A549 (cell line): ENCODE results near the gene TMEM218. TPM values are rescaled to one million over a fixed set of nuclear protein-coding genes. Genes with fewer than 3 reads are reported as not detected.

Source experiments
- ATAC-seq, 2 experiments: fragments of 200-7000 bp in 1 of 2; fragments of >200 bp in 1 of 2; cut with Nextera tagmentation in 1 of 2; cut with Tn5 transposase in 1 of 2; 3 replicates each; pipeline versions ENCODE4 v1.8.0 to v1.9.1; 2018 to 2020; ENCODE audit warnings: mild to moderate bottlenecking in 1 of 2, moderate library complexity in 1 of 2
- CTCF ChIA-PET: fragments of 300-600 bp; sonication (Branson Sonifier 250); formaldehyde crosslinking; extraction: SDS; loops from one replicate; lab custom pipeline; 2021; ENCODE audit warnings: antibody characterized with exemption, inconsistent platforms; lab: Yijun Ruan, JAX
- POLR2A ChIA-PET: fragments of 350-600 bp; formaldehyde crosslinking; extraction: SDS; loops from one replicate; lab custom pipeline; 2021; ENCODE audit warnings: antibody characterized with exemption, inconsistent platforms; lab: Yijun Ruan, JAX
- DNase-seq, 2 experiments: peaks; one replicate each; pipeline versions ENCODE4 v3.0.0 to v3.0.0-alpha.2; 2011 to 2016; ENCODE audit warnings: low read depth in 1 of 2, low spot score in 1 of 2
- FAIRE-seq: peaks from 2 replicates; lab custom pipeline; 2011; peaks lifted over from hg19 to GRCh38; lab: Jason Lieb, UNC
- H3K27ac ChIP-seq, 2 experiments: fragments of >200 bp; sonication (Bioruptor Twin); formaldehyde crosslinking; 3 replicates each; pipeline ENCODE4 v1.5.1; 2016 to 2017
- H3K4me1 ChIP-seq: fragments of >200 bp; sonication (Bioruptor Twin); formaldehyde crosslinking; 3 replicates; pipeline ENCODE4 v1.6.1; 2016
- H3K4me2 ChIP-seq: fragments of >200 bp; sonication (Bioruptor Twin); formaldehyde crosslinking; 3 replicates; pipeline ENCODE4 v1.6.1; 2016
- H3K4me3 ChIP-seq: fragments of >200 bp; sonication (Bioruptor Twin); formaldehyde crosslinking; 3 replicates; pipeline ENCODE4 v1.5.1; 2016
- H3K9me3 ChIP-seq: fragments of >200 bp; sonication (Bioruptor Twin); formaldehyde crosslinking; 3 replicates; pipeline ENCODE4 v1.6.1; 2016
- ATOH8 ChIP-seq: fragments of 250-450 bp; sonication (Bioruptor Pico); IDR thresholded peaks from 2 replicates; pipeline ENCODE4 v1.5.0; 2020; ENCODE audit warnings: low read depth, mild to moderate bottlenecking, moderate library complexity
- CBX2 ChIP-seq: fragments of 200-600 bp; sonication (generic); IDR thresholded peaks from 2 replicates; pipeline ENCODE4 v1.6.1; 2016; ENCODE audit warnings: low read depth, mild to moderate bottlenecking, borderline replicate concordance
- CBX8 ChIP-seq: fragments of 200-600 bp; sonication (generic); IDR thresholded peaks from 2 replicates; pipeline ENCODE4 v1.6.1; 2016
- CHD2 ChIP-seq: fragments of 150-350 bp; IDR thresholded peaks from 2 replicates; pipeline ENCODE4 v1.6.1; 2014; ENCODE audit warnings: low read length; ENCODE audit not compliant: partially characterized antibody
- CTCF ChIP-seq: fragments of >200 bp; sonication (Bioruptor Twin); formaldehyde crosslinking; IDR thresholded peaks from 3 replicates; pipeline ENCODE4 v1.5.1; 2016
- E2F6 ChIP-seq: IDR thresholded peaks from 2 replicates; pipeline ENCODE4 v1.6.1; 2012; ENCODE audit warnings: low read depth, borderline replicate concordance
- EHF ChIP-seq: fragments of 250-450 bp; sonication (Bioruptor Pico); IDR thresholded peaks from 2 replicates; pipeline ENCODE4 v1.5.0; 2020; ENCODE audit warnings: mild to moderate bottlenecking
- FOSB ChIP-seq: fragments of 250-450 bp; sonication (Bioruptor Pico); IDR thresholded peaks from 2 replicates; pipeline ENCODE4 v1.5.0; 2020; ENCODE audit warnings: mild to moderate bottlenecking, moderate library complexity
- FOXS1 ChIP-seq: fragments of 250-450 bp; sonication (Bioruptor Pico); IDR thresholded peaks from 2 replicates; pipeline ENCODE4 v1.5.0; 2020; ENCODE audit warnings: mild to moderate bottlenecking, moderate library complexity
- HEYL ChIP-seq: fragments of 250-450 bp; sonication (Bioruptor Pico); IDR thresholded peaks from 2 replicates; pipeline ENCODE4 v1.8.0; 2021; ENCODE audit warnings: mild to moderate bottlenecking, moderate library complexity
- HOXA7 ChIP-seq: fragments of 250-450 bp; sonication (Bioruptor Pico); IDR thresholded peaks from 2 replicates; pipeline ENCODE4 v1.5.0; 2020; ENCODE audit warnings: mild to moderate bottlenecking, moderate library complexity
- HOXB5 ChIP-seq: fragments of 250-450 bp; sonication (Bioruptor Pico); IDR thresholded peaks from 2 replicates; pipeline ENCODE4 v1.5.0; 2020; ENCODE audit warnings: mild to moderate bottlenecking, moderate library complexity
- JUNB ChIP-seq: fragments of >200 bp; sonication (Bioruptor Twin); formaldehyde crosslinking; IDR thresholded peaks from 2 replicates; pipeline ENCODE4 v1.6.1; 2016
- NFE2L2 ChIP-seq: fragments of 150-350 bp; conservative IDR thresholded peaks from 2 replicates; pipeline ENCODE4 v1.6.1; 2014; ENCODE audit warnings: low read length
- NR3C1 ChIP-seq: fragments of >200 bp; sonication (Bioruptor Twin); formaldehyde crosslinking; IDR thresholded peaks from 3 replicates; pipeline ENCODE4 v1.6.1; 2017
- PBX3 ChIP-seq: IDR thresholded peaks from 2 replicates; pipeline ENCODE4 v1.6.1; 2012
- PHF8 ChIP-seq: fragments of 200-600 bp; sonication (generic); IDR thresholded peaks from 2 replicates; pipeline ENCODE4 v1.6.1; 2016; ENCODE audit warnings: low read depth, mild to moderate bottlenecking, antibody characterized with exemption, moderate library complexity, borderline replicate concordance
- POLR2A ChIP-seq: IDR thresholded peaks from 2 replicates; pipeline ENCODE4 v1.6.1; 2012; ENCODE audit warnings: mild to moderate bottlenecking, low read length
- POLR2AphosphoS2 ChIP-seq: conservative IDR thresholded peaks from 2 replicates; pipeline ENCODE4 v1.6.1; 2012; ENCODE audit warnings: low read length, improper control_type of control experiment, inconsistent platforms
- RAD21 ChIP-seq, 2 experiments: fragments of >200 bp in 1 of 2; sonication (Bioruptor Twin) in 1 of 2; formaldehyde crosslinking in 1 of 2; IDR thresholded peaks in 1 of 2; conservative IDR thresholded peaks in 1 of 2; 2 replicates in 1 of 2; 3 replicates in 1 of 2; pipeline ENCODE4 v1.6.1; 2012 to 2018; ENCODE audit warnings: inconsistent platforms in 1 of 2
- RFX5 ChIP-seq: fragments of 450-650 bp; IDR thresholded peaks from 2 replicates; pipeline ENCODE4 v1.7.1; 2014; ENCODE audit warnings: antibody characterized with exemption, mild to moderate bottlenecking, moderate library complexity
- SMC3 ChIP-seq: fragments of >200 bp; sonication (Bioruptor Twin); formaldehyde crosslinking; IDR thresholded peaks from 3 replicates; pipeline ENCODE4 v1.6.1; 2018; ENCODE audit warnings: inconsistent platforms
- TFCP2L1 ChIP-seq: fragments of 250-450 bp; sonication (Bioruptor Pico); IDR thresholded peaks from 2 replicates; pipeline ENCODE4 v1.5.0; 2021; ENCODE audit warnings: mild to moderate bottlenecking
- TP53 ChIP-seq: fragments of 250-450 bp; sonication (Bioruptor Pico); IDR thresholded peaks from 2 replicates; pipeline ENCODE4 v1.5.0; 2021; ENCODE audit warnings: mild to moderate bottlenecking, moderate library complexity
- USF2 ChIP-seq: fragments of 450-650 bp; IDR thresholded peaks from 2 replicates; pipeline ENCODE4 v1.6.1; 2014; ENCODE audit warnings: antibody characterized with exemption
- ZC3H11A ChIP-seq: fragments of 450-650 bp; IDR thresholded peaks from 2 replicates; pipeline ENCODE4 v1.6.1; 2014; ENCODE audit warnings: antibody characterized with exemption, mild to moderate bottlenecking
- ZNF302 ChIP-seq: fragments of 250-450 bp; sonication (Bioruptor Pico); IDR thresholded peaks from 2 replicates; pipeline ENCODE4 v1.9.0; 2021; ENCODE audit warnings: inconsistent platforms, mild to moderate bottlenecking, moderate library complexity
- ZSCAN20 ChIP-seq: fragments of 250-450 bp; sonication (Bioruptor Pico); IDR thresholded peaks from 2 replicates; pipeline ENCODE4 v1.8.0; 2022; ENCODE audit warnings: mild to moderate bottlenecking, moderate library complexity
- WGBS: methylation state at CpG from one replicate; pipeline ENCODE4 v1.1.6; 2017; ENCODE audit errors: missing lambda C conversion rate; 5-methylcytosine and 5-hydroxymethylcytosine counted together
- polyA plus RNA-seq, 4 experiments: library from polyadenylated mRNA; depleted of rRNA in 3 of 4; stranded (reverse); fragments of >200 nt; fragmentation: RNase III in 1 of 4; extraction: RNeasy Plus Mini Kit Qiagen cat#74134 plus additional on column Dnase treatment in 1 of 4; gene quantifications; 2 replicates in 3 of 4; 3 replicates in 1 of 4; pipeline ENCODE4 v1.2.3, GENCODE V29; 2011 to 2017

Gene TMEM218
- polyA plus RNA-seq, 2 of the 4 experiments (the other 2 are of a cell fraction): 29.1 to 34.6 TPM

GRCh38 chr11:125062931-125063428, 48.4 kb downstream of the TMEM218 start, which contains the start of gene SLC37A2:
TSS of gene SLC37A2 (plus strand) at chr11:125063305. CDS start at chr11:125063368, 63 bp downstream.
- Histone ChIP-seq H3K4me1 (no peaks in the 10 kb centered on the region), H3K9me3 (no peaks in the 10 kb centered on the region), H3K4me3 (peak within 1 kb of the TSS; percentile 59)
- ATAC-seq: peak; percentile 93 to 96
- CTCF ChIA-PET: interaction anchor here (0.7 kb wide), 1 partner anchor 19 kb away, joined by 4 read pairs; no protein-coding TSS in a partner anchor
- WGBS: 4% methylated on average over 14 of the region's 46 CpGs
- FAIRE-seq: no peak
- DNase-seq: peak; percentile 11 to 44
- POLR2A ChIA-PET: no interaction called here
- TF ChIP-seq FOXS1 (CRISPR knock-in tag) (no peak), CBX8 (no peak), HOXA7 (CRISPR knock-in tag) (no peak), TFCP2L1 (no peak), ZSCAN20 (CRISPR knock-in tag) (no peak), PHF8 (no peak), RAD21 (conservative IDR thresholded peaks at IDR 0.05 in 1 of 2, IDR thresholded peaks at IDR 0.05 in 1 of 2) (no peak), CTCF (no peak), ZNF302 (CRISPR knock-in tag) (no peak), NFE2L2 (no peak), CHD2 (no peak), ZC3H11A (no peak), ATOH8 (no peak), USF2 (no peak), HOXB5 (CRISPR knock-in tag) (no peak), E2F6 (no peak)
- TF ChIP-seq, all 56 proteins: peak for 0
- peak within 1 kb of the TSS; percentile 90 for H3K4me2 ChIP-seq
- H3K27ac ChIP-seq: peak within 1 kb of the TSS; percentile 5 to 72; a peak in 4 of 6 replicates

GRCh38 chr11:125062218-125062930, 49.1 kb downstream of the TMEM218 start:
- peak overlapping the region; percentile 59 for H3K4me3 ChIP-seq
- H3K4me2 ChIP-seq: peak overlapping the region; percentile 90
- POLR2A ChIA-PET: no interaction called here
- peak overlapping the region in 1 of 2 experiments; percentile 72; a peak in 3 of 6 replicates for H3K27ac ChIP-seq
- FAIRE-seq (no peak), ATAC-seq (peak in 1 of 2 experiments; percentile 32; a peak in 3 of 6 replicates), DNase-seq (no peak)
- CTCF ChIA-PET: interaction anchor here (0.7 kb wide), 1 partner anchor 19 kb away, joined by 4 read pairs; no protein-coding TSS in a partner anchor
- H3K4me1 ChIP-seq: no peaks in the 10 kb centered on the region
- no peaks in the 10 kb centered on the region for H3K9me3 ChIP-seq
- 80% methylated on average over 14 of the region's 19 CpGs for WGBS
- TF ChIP-seq POLR2A: no peak
- TF ChIP-seq PBX3: no peak
- no peak for TF ChIP-seq JUNB
- TF ChIP-seq TFCP2L1: no peak
- TF ChIP-seq ATOH8: no peak
- no peak for TF ChIP-seq RFX5
- no peak for TF ChIP-seq E2F6
- no peak for TF ChIP-seq NR3C1
- no peak for TF ChIP-seq FOSB
- TF ChIP-seq CTCF: no peak
- TF ChIP-seq POLR2AphosphoS2: no peak
- no peak for TF ChIP-seq EHF (CRISPR knock-in tag)
- TF ChIP-seq TP53 (CRISPR knock-in tag): no peak
- no peak for TF ChIP-seq HEYL (CRISPR knock-in tag)
- TF ChIP-seq CBX2: no peak
- no peak for TF ChIP-seq SMC3
